HAP-1 (cell line): ENCODE data around the gene SFXN5.
A peak's percentile ranks its signal among the peaks of the same experiment; 100 is the strongest.

ENCODE experiments used
- DNase-seq, 2 experiments: peaks; one replicate each; pipeline ENCODE4 v3.0.0-alpha.2; 2016 to 2020; ENCODE audit warnings: low spot score in 2 of 2
- H3K27me3 ChIP-seq: fragments of 250-450 bp; sonication (Bioruptor Pico); 2 replicates; pipeline ENCODE4 v1.5.1; 2020; ENCODE audit warnings: low read depth, mild to moderate bottlenecking, moderate library complexity
- H3K36me3 ChIP-seq: fragments of 250-450 bp; sonication (Bioruptor Pico); replicated peaks from 2 replicates; pipeline ENCODE4 v1.5.1; 2020; ENCODE audit warnings: mild to moderate bottlenecking
- H3K4me1 ChIP-seq: fragments of 250-450 bp; sonication (Bioruptor Pico); 2 replicates; pipeline ENCODE4 v1.5.1; 2020; ENCODE audit warnings: mild to moderate bottlenecking
- H3K4me3 ChIP-seq: fragments of 250-450 bp; sonication (Bioruptor Pico); 2 replicates; pipeline ENCODE4 v1.5.1; 2020; ENCODE audit warnings: mild to moderate bottlenecking, moderate library complexity
- H3K9me3 ChIP-seq: fragments of 250-450 bp; sonication (Bioruptor Pico); 2 replicates; pipeline ENCODE4 v1.5.1; 2020; ENCODE audit warnings: mild to moderate bottlenecking, moderate library complexity
- in situ Hi-C: fragments of 300-500 bp; cut with MboI; formaldehyde crosslinking; loops from 3 replicates; pipeline ENCODE4 v1.14.3; 2020; ENCODE audit warnings: low sequenced_read_pairs, inconsistent platforms, mixed read lengths

SFXN5 gene

GRCh38 chr2:72998234-72998651 is 73.3 kb downstream of the SFXN5 start:
- DNase-seq: no peak
- Histone ChIP-seq H3K36me3 (no peaks in the 10 kb centered on the region), H3K4me1 (0 out of 2 replicates have a peak, but pooled peaks cover 2% of the 10 kb centered on the region), H3K4me3 (no peak overlapping the region), H3K9me3 (no peaks in the 10 kb centered on the region), H3K27me3 (no peaks in the 10 kb centered on the region)
- in situ Hi-C loops: no loop called here

GRCh38 chr2:72996117-72996502 is 75.4 kb downstream of the SFXN5 start:
- H3K36me3 ChIP-seq: no peaks in the 10 kb centered on the region
- H3K9me3 ChIP-seq: no peaks in the 10 kb centered on the region
- H3K4me3 ChIP-seq: no peak overlapping the region
- in situ Hi-C loops: no loop called here
- DNase-seq: no peak
- H3K27me3 ChIP-seq: no peaks in the 10 kb centered on the region
- H3K4me1 ChIP-seq: no peaks in the 10 kb centered on the region

- DNase-seq: no peak
- Histone ChIP-seq H3K9me3 (no peaks in the 10 kb centered on the region), H3K4me1 (no peaks in the 10 kb centered on the region), H3K4me3 (no peak overlapping the region), H3K36me3 (no peaks in the 10 kb centered on the region), H3K27me3 (no peaks in the 10 kb centered on the region)
- in situ Hi-C loops: no loop called here
Observed at GRCh38 chr2:72995430-72996116, 75.9 kb downstream of the SFXN5 start.

GRCh38 chr2:72994991-72995380 is 76.5 kb downstream of the SFXN5 start:
- no peaks in the 10 kb centered on the region for H3K27me3 ChIP-seq
- DNase-seq: no peak
- no peak overlapping the region for H3K4me3 ChIP-seq
- H3K4me1 ChIP-seq: no peaks in the 10 kb centered on the region
- H3K9me3 ChIP-seq: no peaks in the 10 kb centered on the region
- H3K36me3 ChIP-seq: no peaks in the 10 kb centered on the region
- in situ Hi-C loops: loop anchor here (5.0 kb wide), 1 partner anchor 167 kb away; no protein-coding TSS in a partner anchor

GRCh38 chr2:72994282-72994990 is 77.1 kb downstream of the SFXN5 start:
- H3K9me3 ChIP-seq: no peaks in the 10 kb centered on the region
- in situ Hi-C loops: loop anchor here (5.0 kb wide), 1 partner anchor 168 kb away; no protein-coding TSS in a partner anchor
- DNase-seq: no peak
- no peak overlapping the region for H3K4me3 ChIP-seq
- H3K27me3 ChIP-seq: no peaks in the 10 kb centered on the region
- no peaks in the 10 kb centered on the region for H3K4me1 ChIP-seq
- no peaks in the 10 kb centered on the region for H3K36me3 ChIP-seq

GRCh38 chr2:72993933-72994280 is 77.6 kb downstream of the SFXN5 start:
- Histone ChIP-seq H3K9me3 (no peaks in the 10 kb centered on the region), H3K4me3 (no peak overlapping the region), H3K36me3 (no peaks in the 10 kb centered on the region), H3K27me3 (no peaks in the 10 kb centered on the region), H3K4me1 (no peaks in the 10 kb centered on the region)
- in situ Hi-C loops: loop anchor here (5.0 kb wide), 1 partner anchor 168 kb away; no protein-coding TSS in a partner anchor
- DNase-seq: no peak

GRCh38 chr2:72993147-72993932 is 78.2 kb downstream of the SFXN5 start:
- peak; percentile 18 to 71 for DNase-seq
- no peaks in the 10 kb centered on the region for H3K36me3 ChIP-seq
- H3K27me3 ChIP-seq: no peaks in the 10 kb centered on the region
- H3K4me3 ChIP-seq: no peak overlapping the region
- no peaks in the 10 kb centered on the region for H3K9me3 ChIP-seq
- no peaks in the 10 kb centered on the region for H3K4me1 ChIP-seq
- in situ Hi-C loops: loop anchor here (5.0 kb wide), 1 partner anchor 169 kb away; no protein-coding TSS in a partner anchor

- no peaks in the 10 kb centered on the region for H3K4me1 ChIP-seq
Observed at GRCh38 chr2:72992734-72993102, 78.8 kb downstream of the SFXN5 start.

GRCh38 chr2:72991980-72992733 is 79.4 kb downstream of the SFXN5 start:
- no peak for DNase-seq
- in situ Hi-C loops: loop anchor here (5.0 kb wide), 1 partner anchor 170 kb away; no protein-coding TSS in a partner anchor
- Histone ChIP-seq H3K9me3 (no peaks in the 10 kb centered on the region), H3K4me3 (no peak overlapping the region), H3K4me1 (no peaks in the 10 kb centered on the region), H3K27me3 (no peaks in the 10 kb centered on the region), H3K36me3 (no peaks in the 10 kb centered on the region)

More at GRCh38 chr2:72992734-72993102, 78.8 kb downstream of the SFXN5 start:
- DNase-seq: no peak
- Histone ChIP-seq H3K4me3 (no peak overlapping the region), H3K27me3 (no peaks in the 10 kb centered on the region), H3K9me3 (no peaks in the 10 kb centered on the region), H3K36me3 (no peaks in the 10 kb centered on the region)
- in situ Hi-C loops: loop anchor here (5.0 kb wide), 1 partner anchor 170 kb away; no protein-coding TSS in a partner anchor

- Histone ChIP-seq H3K9me3 (no peaks in the 10 kb centered on the region), H3K4me3 (no peak overlapping the region), H3K27me3 (no peaks in the 10 kb centered on the region), H3K36me3 (no peaks in the 10 kb centered on the region), H3K4me1 (no peaks in the 10 kb centered on the region)
- in situ Hi-C loops: loop anchor here (5.0 kb wide), 1 partner anchor 171 kb away; no protein-coding TSS in a partner anchor
- DNase-seq: no peak
Observed at GRCh38 chr2:72991439-72991725, 80.1 kb downstream of the SFXN5 start.

- Histone ChIP-seq H3K4me3 (no peak overlapping the region), H3K4me1 (no peaks in the 10 kb centered on the region), H3K27me3 (no peaks in the 10 kb centered on the region), H3K9me3 (no peaks in the 10 kb centered on the region), H3K36me3 (no peaks in the 10 kb centered on the region)
- DNase-seq: no peak
- in situ Hi-C loops: loop anchor here (5.0 kb wide), 1 partner anchor 171 kb away; no protein-coding TSS in a partner anchor
Observed at GRCh38 chr2:72990695-72991438, 80.6 kb downstream of the SFXN5 start.

GRCh38 chr2:72989770-72990556 is 81.5 kb downstream of the SFXN5 start:
- no peak for DNase-seq
- Histone ChIP-seq H3K9me3 (no peaks in the 10 kb centered on the region), H3K4me3 (no peak overlapping the region), H3K36me3 (no peaks in the 10 kb centered on the region), H3K4me1 (no peaks in the 10 kb centered on the region), H3K27me3 (no peaks in the 10 kb centered on the region)
- in situ Hi-C loops: loop anchor here (5.0 kb wide), 1 partner anchor 172 kb away; no protein-coding TSS in a partner anchor
